Spleen (tissue), 11 donors: ENCODE results near the gene NR2C2. TPM values are rescaled to one million over a fixed set of nuclear protein-coding genes. Genes with fewer than 3 reads are reported as not detected.

ENCODE experiments used
- DNase-seq: peaks from one replicate; pipeline ENCODE4 v3.0.0-alpha.2; 2020
- H3K27ac ChIP-seq, 8 donors: fragments of 200-600 bp; sonication (generic) in 7 of 8; 1 replicate in 4 of 8; 2 replicates in 4 of 8; pipeline versions ENCODE4 v1.5.0 to v1.8.0; 2016 to 2021; ENCODE audit warnings: inconsistent platforms in 4 of 8, mild to moderate bottlenecking in 4 of 8, moderate library complexity in 1 of 8
- H3K27me3 ChIP-seq, 7 donors: fragments of 200-600 bp; sonication (generic) in 6 of 7; replicated peaks in 1 of 7; 1 replicate in 4 of 7; 2 replicates in 3 of 7; pipeline versions ENCODE4 v1.5.0 to v1.8.0; 2016 to 2021; ENCODE audit warnings: inconsistent platforms in 3 of 7, mild to moderate bottlenecking in 1 of 7
- H3K36me3 ChIP-seq, 6 donors: fragments of 200-600 bp; sonication (generic) in 5 of 6; 1 replicate in 4 of 6; 2 replicates in 2 of 6; pipeline versions ENCODE4 v1.5.0 to v1.8.0; 2016 to 2021; ENCODE audit warnings: inconsistent platforms in 2 of 6
- H3K4me1 ChIP-seq, 6 donors: fragments of 200-600 bp; sonication (generic) in 5 of 6; 1 replicate in 3 of 6; 2 replicates in 3 of 6; pipeline versions ENCODE4 v1.5.0 to v1.8.0; 2016 to 2021; ENCODE audit warnings: inconsistent platforms in 3 of 6
- H3K4me3 ChIP-seq, 8 donors: fragments of 200-600 bp; sonication (generic) in 7 of 8; 1 replicate in 4 of 8; 2 replicates in 4 of 8; pipeline versions ENCODE4 v1.5.0 to v1.8.0; 2016 to 2021; ENCODE audit warnings: inconsistent platforms in 4 of 8, mild to moderate bottlenecking in 4 of 8, moderate library complexity in 2 of 8
- H3K9me3 ChIP-seq, 8 donors: fragments of 200-600 bp; sonication (generic) in 7 of 8; 1 replicate in 4 of 8; 2 replicates in 4 of 8; pipeline versions ENCODE4 v1.5.0 to v1.8.0; 2016 to 2021; ENCODE audit warnings: inconsistent platforms in 4 of 8
- CTCF ChIP-seq, 11 experiments: fragments of 200-600 bp in 7 of 11; fragments of 450-650 bp in 4 of 11; sonication (generic) in 4 of 11; IDR thresholded peaks in 8 of 11; conservative IDR thresholded peaks in 3 of 11; 1 replicate in 7 of 11; 2 replicates in 4 of 11; pipeline versions ENCODE4 v1.4.0 to v1.8.0; 2016 to 2021; ENCODE audit warnings: antibody characterized with exemption in 11 of 11, inconsistent platforms in 4 of 11, mild to moderate bottlenecking in 1 of 11
- POLR2A ChIP-seq, 3 donors: fragments of 450-650 bp; IDR thresholded peaks; one replicate each; pipeline ENCODE4 v1.5.1; 2017; ENCODE audit warnings: antibody characterized with exemption in 3 of 3, mild to moderate bottlenecking in 1 of 3
- POLR2AphosphoS5 ChIP-seq, 3 donors: sonication (generic); formaldehyde crosslinking; IDR thresholded peaks; one replicate each; pipeline ENCODE4 v1.5.1; 2017; ENCODE audit warnings: antibody characterized with exemption in 3 of 3
- WGBS, 5 donors: extraction: QIAGEN DNeasy Blood & Tissue Kit in 3 of 5; methylation state at CpG; one replicate each; pipeline versions ENCODE4 v1.1.5 to v1.1.7; 2013 to 2018; 5-methylcytosine and 5-hydroxymethylcytosine counted together
- intact Hi-C: fragments of 100-400 bp; cut with DNase I; formaldehyde crosslinking; loops from one replicate; pipeline ENCODE4 v1.15.0; 2023; ENCODE audit warnings: low total_unique reads
- polyA plus RNA-seq, 3 donors: library from polyadenylated mRNA; stranded (reverse); fragments of 200-250 nt; gene quantifications; one replicate each; pipeline ENCODE4 v1.2.1, GENCODE V29; 2013
- total RNA-seq, 7 donors: library from RNA; depleted of rRNA in 3 of 7; stranded (reverse); fragments of >200 nt in 3 of 7; fragmentation: NEBNext Ultra II Directional in 4 of 7; extraction: Animal tissue kit (Norgen Biotek cat#: 25700) in 4 of 7; gene quantifications; one replicate each; pipeline versions ENCODE4 v1.1.0 to v1.2.1, GENCODE V29; 2016 to 2021
- donor health status: healthy with polysubstance abuse.
- donor health status: DM: no; HTN: no; CAD: no; lungs with moderate emphysema.
- donor health status: DM: no; HTN: no; CAD: no.
- donor health status: Bipolar disorder and iron deficiency.
- donor health status: healthy.
- donor health status: DM: no; HTN: no; CAD: no.
- donor health status: DM: yes; HTN: yes; CAD: no.

NR2C2 gene
- total and polyA plus RNA-seq, 10 donors, result 7.2 to 75.5 (median 60.2) TPM

GRCh38 chr3:14957925-14958324, 10.5 kb downstream of the NR2C2 start:
- peak overlapping the region in 5 of 8 donors; percentile 22 to 81 (median 69) for H3K27ac ChIP-seq
- no peak for DNase-seq
- H3K9me3 ChIP-seq, result no peaks in the 10 kb centered on the region
- no peak overlapping the region for H3K4me3 ChIP-seq
- no peaks in the 10 kb centered on the region for H3K27me3 ChIP-seq
- 17 to 37% (median 30%) methylated on average over 1 of the region's 1 CpG for WGBS, 5 donors
- H3K4me1 ChIP-seq, result peaks cover 12 to 71% (median 55%) of the 10 kb centered on the region in 6 donors
- intact Hi-C loops, result no loop called here
- TF ChIP-seq POLR2AphosphoS5 (IDR thresholded peaks at IDR 0.05), result no peak
- no peak for TF ChIP-seq POLR2A (IDR thresholded peaks at IDR 0.05)
- no peak for TF ChIP-seq CTCF (IDR thresholded peaks at IDR 0.05 in 8 of 11, conservative IDR thresholded peaks at IDR 0.05 in 3 of 11)
- H3K36me3 ChIP-seq, result peaks cover 0 to 30% (median 2%) of the 10 kb centered on the region in 6 donors

GRCh38 chr3:14959359-14959943, 12.1 kb downstream of the NR2C2 start:
- Histone ChIP-seq H3K27me3 (no peaks in the 10 kb centered on the region), H3K4me3 (peak overlapping the region in 5 of 8 donors; percentile 10 to 41 (median 20)), H3K36me3 (peaks cover 0 to 40% (median 2%) of the 10 kb centered on the region in 6 donors), H3K4me1 (peaks cover 12 to 62% (median 52%) of the 10 kb centered on the region in 6 donors), H3K27ac (peak overlapping the region; percentile 13 to 81 (median 69)), H3K9me3 (no peaks in the 10 kb centered on the region)
- WGBS, 5 donors, result 31 to 44% (median 33%) methylated on average over 2 of the region's 2 CpGs
- TF ChIP-seq POLR2A (IDR thresholded peaks at IDR 0.05), result no peak
- TF ChIP-seq POLR2AphosphoS5 (IDR thresholded peaks at IDR 0.05), result no peak
- no peak for TF ChIP-seq CTCF (IDR thresholded peaks at IDR 0.05 in 8 of 11, conservative IDR thresholded peaks at IDR 0.05 in 3 of 11)
- DNase-seq, result no peak
- intact Hi-C loops, result no loop called here

- Histone ChIP-seq H3K36me3 (peaks cover 0 to 71% (median 9%) of the 10 kb centered on the region in 6 donors), H3K4me1 (peaks cover 12 to 29% (median 24%) of the 10 kb centered on the region in 6 donors), H3K27me3 (no peaks in the 10 kb centered on the region), H3K9me3 (peaks cover 0 to 7% (median 5%) of the 10 kb centered on the region in 8 donors), H3K4me3 (no peak overlapping the region), H3K27ac (no peak overlapping the region)
- WGBS, 5 donors, result 95 to 99% (median 96%) methylated on average over 5 of the region's 5 CpGs
- intact Hi-C loops, result no loop called here
- TF ChIP-seq POLR2A (IDR thresholded peaks at IDR 0.05), result no peak
- TF ChIP-seq POLR2AphosphoS5 (IDR thresholded peaks at IDR 0.05), result no peak
- TF ChIP-seq CTCF (IDR thresholded peaks at IDR 0.05 in 8 of 11, conservative IDR thresholded peaks at IDR 0.05 in 3 of 11), result no peak
- no peak for DNase-seq
These were observed 15.4 kb downstream of the NR2C2 start for GRCh38 chr3:14962762-14963161.

GRCh38 chr3:14967285-14967684, 19.9 kb downstream of the NR2C2 start:
- WGBS, 5 donors, result 73 to 86% (median 77%) methylated on average over 1 of the region's 1 CpG
- intact Hi-C loops, result no loop called here
- DNase-seq, result no peak

More at GRCh38 chr3:14967285-14967684, 19.9 kb downstream of the NR2C2 start:
- no peak for TF ChIP-seq POLR2AphosphoS5 (IDR thresholded peaks at IDR 0.05)
- TF ChIP-seq CTCF (IDR thresholded peaks at IDR 0.05 in 8 of 11, conservative IDR thresholded peaks at IDR 0.05 in 3 of 11), result no peak
- no peak for TF ChIP-seq POLR2A (IDR thresholded peaks at IDR 0.05)
- Histone ChIP-seq H3K4me3 (no peak overlapping the region), H3K36me3 (peaks cover 0 to 73% (median 9%) of the 10 kb centered on the region in 6 donors), H3K9me3 (peaks cover 0 to 9% (median 5%) of the 10 kb centered on the region in 8 donors), H3K4me1 (no peaks in the 10 kb centered on the region), H3K27ac (no peak overlapping the region), H3K27me3 (no peaks in the 10 kb centered on the region)
